Endothelial cell of umbilical vein (primary cell): ENCODE measurements around the gene LITAF. TPM values are rescaled to one million over a fixed set of nuclear protein-coding genes. Genes with fewer than 3 reads are reported as not detected.

ENCODE experiments used
- BruUV-seq: library from RNA; stranded (reverse); fragments of 400-500 nt; replicated peaks from 2 replicates; lab custom pipeline; 2021; lab: Mats Ljungman, UMichigan
- CTCF ChIA-PET: fragments of 300-600, 350-600 bp; sonication (Branson Sonifier 250); formaldehyde crosslinking; loops from one replicate; lab custom pipeline; 2021; ENCODE audit warnings: antibody characterized with exemption, inconsistent platforms; lab: Charles Lee
- POLR2A ChIA-PET: fragments of 300-600, 350-600 bp; sonication (Branson Sonifier 250); formaldehyde crosslinking; loops from one replicate; lab custom pipeline; 2021; ENCODE audit warnings: antibody characterized with exemption, inconsistent platforms; lab: Charles Lee
- DNase-seq: peaks from one replicate; pipeline ENCODE4 v3.0.0-alpha.2; 2011; ENCODE audit warnings: low read depth, low spot score
- FAIRE-seq: peaks from 2 replicates; lab custom pipeline; 2011; peaks lifted over from hg19 to GRCh38; lab: Jason Lieb, UNC
- H2AFZ ChIP-seq: 2 replicates; pipeline ENCODE4 v1.6.0; 2012; ENCODE audit warnings: low read depth, low read length, control low read depth, inconsistent platforms
- H3K27ac ChIP-seq: 2 replicates; pipeline ENCODE4 v1.5.1; 2011; ENCODE audit warnings: low read depth, mild to moderate bottlenecking, control low read depth, low read length, moderate library complexity; ENCODE audit not compliant: insufficient read depth
- H3K27me3 ChIP-seq, 2 experiments: 2 replicates each; pipeline versions ENCODE4 v1.6.0 to v1.6.1; 2011; ENCODE audit warnings: low read length in 2 of 2, mixed read lengths in 1 of 2; ENCODE audit not compliant: control insufficient read depth in 2 of 2, insufficient read depth in 2 of 2
- H3K36me3 ChIP-seq, 2 experiments: 2 replicates in 1 of 2; 3 replicates in 1 of 2; pipeline ENCODE4 v1.5.1; 2011; ENCODE audit warnings: low read length in 2 of 2, mild to moderate bottlenecking in 1 of 2, moderate library complexity in 1 of 2; ENCODE audit not compliant: control insufficient read depth in 2 of 2, insufficient read depth in 2 of 2; ENCODE audit errors: extremely low read depth in 1 of 2
- H3K4me1 ChIP-seq: 3 replicates; pipeline ENCODE4 v1.5.1; 2011; ENCODE audit warnings: mild to moderate bottlenecking, low read length; ENCODE audit not compliant: control insufficient read depth, insufficient read depth; ENCODE audit errors: extremely low read depth
- H3K4me2 ChIP-seq: 2 replicates; pipeline ENCODE4 v1.6.1; 2011; ENCODE audit warnings: low read length, control low read depth, mixed read lengths; ENCODE audit not compliant: insufficient read depth
- H3K4me3 ChIP-seq, 3 experiments: fragments of 200-600 bp in 1 of 3; sonication (generic), shearing (Covaris generic) in 1 of 3; replicated peaks in 1 of 3; 2 replicates each; pipeline ENCODE4 v1.5.1; 2011 to 2016; ENCODE audit warnings: control low read depth in 3 of 3, low read length in 3 of 3, mild to moderate bottlenecking in 2 of 3, inconsistent platforms in 1 of 3, low read depth in 1 of 3, moderate library complexity in 1 of 3; ENCODE audit not compliant: insufficient read depth in 1 of 3
- H3K79me2 ChIP-seq: 2 replicates; pipeline ENCODE4 v1.6.0; 2012; ENCODE audit warnings: low read length, inconsistent platforms; ENCODE audit not compliant: control insufficient read depth, insufficient read depth
- H3K9ac ChIP-seq: replicated peaks from 2 replicates; pipeline ENCODE3; 2011; ENCODE audit warnings: low read length, control low read depth; ENCODE audit not compliant: insufficient read depth; ENCODE audit errors: extremely low read depth
- H3K9me1 ChIP-seq: replicated peaks from 3 replicates; pipeline ENCODE4 v1.6.0; 2011; ENCODE audit warnings: mild to moderate bottlenecking, low read length; ENCODE audit not compliant: control insufficient read depth, insufficient read depth; ENCODE audit errors: extremely low read depth
- H3K9me3 ChIP-seq: replicated peaks from 2 replicates; pipeline ENCODE4 v1.5.1; 2012; ENCODE audit warnings: low read length, inconsistent platforms; ENCODE audit not compliant: control insufficient read depth, insufficient read depth
- H4K20me1 ChIP-seq: replicated peaks from 2 replicates; pipeline ENCODE3; 2011; ENCODE audit warnings: mild to moderate bottlenecking, low read length; ENCODE audit not compliant: control insufficient read depth, insufficient read depth; ENCODE audit errors: extremely low read depth
- EZH2 ChIP-seq: IDR thresholded peaks from 2 replicates; pipeline ENCODE4 v1.6.1; 2012; ENCODE audit warnings: borderline replicate concordance, low read depth, mild to moderate bottlenecking, moderate library complexity, low read length, inconsistent platforms; ENCODE audit not compliant: severe bottlenecking
- FOS ChIP-seq: IDR thresholded peaks from 2 replicates; pipeline ENCODE4 v1.6.1; 2011; ENCODE audit warnings: mild to moderate bottlenecking, low read length, moderate library complexity, borderline replicate concordance; ENCODE audit not compliant: insufficient read depth
- MAX ChIP-seq: IDR thresholded peaks from 2 replicates; pipeline ENCODE4 v1.6.1; 2011; ENCODE audit not compliant: insufficient read depth, insufficient read length
- MYC ChIP-seq: IDR thresholded peaks from one replicate; pipeline ENCODE4 v1.6.1; 2011; ENCODE audit warnings: mild to moderate bottlenecking, low read depth, low read length
- POLR2AphosphoS5 ChIP-seq: IDR thresholded peaks from 2 replicates; pipeline ENCODE4 v1.6.1; 2012; ENCODE audit warnings: low read depth, mild to moderate bottlenecking, control low read depth, low read length, moderate library complexity; ENCODE audit not compliant: insufficient read depth
- dilution Hi-C: fragments of 300-500 bp; cut with MboI; formaldehyde crosslinking; loops from one replicate; pipeline ENCODE4 v1.15.0; 2019; ENCODE audit warnings: low sequenced_read_pairs; ENCODE audit not compliant: extremely low pct_ligation_motif_present
- intact Hi-C: fragments of 100-400 bp; cut with micrococcal nuclease; formaldehyde crosslinking; loops from one replicate; pipeline ENCODE4 v1.10.0; 2022
- polyA plus RNA-seq, 4 experiments: library from polyadenylated mRNA; depleted of rRNA in 3 of 4; stranded (reverse) in 3 of 4; unstranded in 1 of 4; fragments of >200 nt; gene quantifications; 2 replicates each; pipeline versions ENCODE4 v1.2.1 to v1.2.3, GENCODE V29; 2011 to 2012; ENCODE audit warnings: missing spikeins in 1 of 4
- total RNA-seq: library from RNA; stranded (reverse); gene quantifications from 2 replicates; pipeline ENCODE4 v1.2.3, GENCODE V29; 2021

Gene LITAF
- total and polyA plus RNA-seq, 2 donors (not counting 3 experiments of a cell fraction or from before 2014, with no cell fraction given) = 15.2 to 27.2 TPM

- Histone ChIP-seq H3K79me2 (no peaks in the 10 kb centered on the region), H3K27ac (no peak overlapping the region), H4K20me1 (no peaks in the 10 kb centered on the region), H3K9me1 (no peaks in the 10 kb centered on the region), H3K36me3 (no peaks in the 10 kb centered on the region), H3K9ac (no peak overlapping the region), H3K4me3 (no peak overlapping the region), H3K9me3 (no peaks in the 10 kb centered on the region), H3K4me1 (no peaks in the 10 kb centered on the region), H3K27me3 (no peaks in the 10 kb centered on the region), H3K4me2 (no peak overlapping the region), H2AFZ (no peak overlapping the region)
- FAIRE-seq = no peak
- ChIA-PET POLR2A (no interaction called here), CTCF (interaction anchor here (1.0 kb wide), 1 partner anchor 83 kb away, joined by 3 read pairs; no protein-coding TSS in a partner anchor)
- intact Hi-C loops = no loop called here
- BruUV-seq = no TSS peak
- dilution Hi-C loops = no loop called here
- no peak for TF ChIP-seq EZH2
- TF ChIP-seq MAX = no peak
- DNase-seq = no peak
Measured at GRCh38 chr16:11614587-11615175, 28.0 kb upstream of the LITAF start.

GRCh38 chr16:11613381-11614303, 26.9 kb upstream of the LITAF start:
- Histone ChIP-seq H3K4me1 (no peaks in the 10 kb centered on the region), H3K9me3 (no peaks in the 10 kb centered on the region), H3K36me3 (no peaks in the 10 kb centered on the region), H3K9ac (no peak overlapping the region), H3K4me2 (no peak overlapping the region), H4K20me1 (no peaks in the 10 kb centered on the region), H3K27me3 (no peaks in the 10 kb centered on the region), H3K9me1 (no peaks in the 10 kb centered on the region), H2AFZ (no peak overlapping the region), H3K79me2 (no peaks in the 10 kb centered on the region), H3K27ac (no peak overlapping the region), H3K4me3 (no peak overlapping the region)
- no peak for DNase-seq
- TF ChIP-seq POLR2AphosphoS5 (no peak), FOS (no peak), MYC (no peak), EZH2 (no peak), MAX (no peak)
- intact Hi-C loops = no loop called here
- dilution Hi-C loops = no loop called here
- CTCF ChIA-PET = interaction anchor here (1.0 to 1.5 kb wide), 2 partner anchors 82 to 206 kb away, joined by 3 to 4 read pairs; no protein-coding TSS in a partner anchor
- FAIRE-seq = no peak
- POLR2A ChIA-PET = no interaction called here
- no TSS peak for BruUV-seq
